ENCODE data around the gene FOXS1.

FOXS1 gene

DNA sequence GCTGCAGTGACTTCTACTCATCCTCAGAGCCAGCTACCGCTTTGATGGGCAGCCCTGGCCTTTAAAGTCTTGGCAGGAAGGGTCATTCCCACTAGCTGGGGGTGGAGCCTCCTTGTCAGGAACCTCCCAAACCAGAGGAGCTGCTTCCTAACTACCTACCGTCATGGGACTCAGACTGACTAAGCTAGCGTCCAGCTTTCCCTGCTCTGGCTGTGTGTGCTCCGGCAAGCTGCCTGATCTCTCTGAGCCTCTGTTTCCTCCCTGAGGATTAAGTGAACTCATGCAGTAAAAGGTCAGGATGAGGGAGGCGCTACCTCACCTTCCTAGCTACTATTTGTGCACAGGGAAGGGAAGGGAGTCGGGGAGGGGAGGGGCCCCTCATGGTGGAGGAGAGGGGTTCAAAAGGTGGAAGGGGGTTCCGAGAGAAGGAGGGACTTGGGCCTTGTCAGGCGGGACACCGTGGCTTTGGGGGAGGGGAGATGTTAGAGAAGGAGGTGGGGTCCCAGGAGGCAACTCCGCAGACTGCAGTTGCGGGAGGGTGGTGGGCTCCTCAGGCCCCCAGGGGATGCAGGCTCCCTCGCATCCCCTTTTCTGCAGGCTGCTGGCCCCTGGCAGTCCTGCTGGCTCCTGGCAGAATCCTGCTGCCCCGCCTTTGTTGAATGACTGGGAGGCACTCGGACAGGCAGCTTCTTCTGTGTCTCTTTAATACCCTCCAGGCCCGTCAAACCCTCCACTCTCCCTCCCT is 15.2 kb upstream of the FOXS1 start:
- no peak for DNase-seq

DNA sequence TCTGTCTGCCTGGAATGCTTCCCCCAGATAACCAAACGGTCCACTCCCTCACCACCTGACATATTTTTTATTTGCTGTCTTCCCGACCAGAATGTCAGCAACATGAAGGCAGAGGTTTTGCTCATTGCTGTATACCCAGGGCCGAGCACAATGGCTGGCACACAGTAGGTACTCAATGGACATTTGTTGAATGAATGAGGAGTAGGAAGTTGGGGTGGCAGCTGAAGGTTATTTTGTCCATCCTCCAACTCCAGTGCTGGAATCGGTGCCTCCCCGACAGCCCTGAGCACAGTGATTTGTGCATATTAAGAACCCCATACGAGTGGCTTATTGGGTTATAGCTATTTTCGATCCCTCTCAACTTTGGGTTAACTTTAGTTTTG is 14.6 kb upstream of the FOXS1 start:
- no peak for DNase-seq

DNA sequence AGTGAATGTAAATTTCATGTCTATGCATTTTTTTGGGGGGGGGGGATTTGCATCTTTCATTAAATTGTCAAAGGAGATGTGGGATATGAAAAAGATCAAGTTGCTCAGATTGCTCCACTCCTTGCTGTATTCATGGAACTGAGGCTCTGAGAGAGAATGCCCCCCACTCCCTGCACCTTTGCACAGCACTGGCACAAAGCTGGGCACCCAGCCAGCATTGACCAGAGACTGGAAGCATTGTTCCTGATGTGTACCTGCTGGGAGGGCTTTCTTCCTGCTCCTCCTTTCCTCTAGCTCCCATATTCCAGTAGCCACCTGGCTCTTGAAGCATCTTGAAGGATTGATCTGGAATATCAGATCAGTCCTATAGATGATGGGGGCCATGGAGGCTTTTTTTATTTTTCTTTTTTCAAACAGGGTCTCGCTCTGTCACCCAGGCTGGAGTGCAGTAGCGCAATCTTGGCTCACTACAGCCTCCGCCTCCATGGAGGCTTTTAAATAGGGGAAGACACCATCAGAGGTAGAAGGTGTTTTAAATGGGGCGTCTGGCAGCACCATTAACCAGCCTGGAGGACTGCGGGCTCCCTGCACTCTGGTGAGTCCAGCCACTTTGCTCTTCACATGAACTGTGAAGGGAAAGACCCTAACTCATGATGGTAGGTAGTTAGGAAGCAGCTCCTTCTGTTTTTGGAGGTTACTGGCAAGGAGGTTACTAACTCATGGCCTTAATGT is 14.0 kb upstream of the FOXS1 start:
- DNase-seq = no peak

DNA sequence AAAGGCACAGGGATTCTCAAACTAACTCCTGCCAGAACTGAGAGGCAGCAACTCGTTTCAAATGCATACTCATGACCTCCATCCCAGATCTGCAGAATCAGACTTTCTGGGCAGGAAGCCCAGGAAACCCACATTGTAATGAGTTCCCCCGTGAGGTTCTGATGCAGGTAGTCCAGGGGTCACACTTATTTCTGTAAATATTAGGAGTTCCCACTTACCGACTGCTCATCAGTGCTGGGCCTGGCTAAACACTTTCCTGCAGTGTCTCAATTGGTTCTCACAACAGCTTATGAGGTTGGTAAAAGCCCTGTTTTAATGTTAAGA is 13.3 kb upstream of the FOXS1 start:
- DNase-seq = no peak

DNA sequence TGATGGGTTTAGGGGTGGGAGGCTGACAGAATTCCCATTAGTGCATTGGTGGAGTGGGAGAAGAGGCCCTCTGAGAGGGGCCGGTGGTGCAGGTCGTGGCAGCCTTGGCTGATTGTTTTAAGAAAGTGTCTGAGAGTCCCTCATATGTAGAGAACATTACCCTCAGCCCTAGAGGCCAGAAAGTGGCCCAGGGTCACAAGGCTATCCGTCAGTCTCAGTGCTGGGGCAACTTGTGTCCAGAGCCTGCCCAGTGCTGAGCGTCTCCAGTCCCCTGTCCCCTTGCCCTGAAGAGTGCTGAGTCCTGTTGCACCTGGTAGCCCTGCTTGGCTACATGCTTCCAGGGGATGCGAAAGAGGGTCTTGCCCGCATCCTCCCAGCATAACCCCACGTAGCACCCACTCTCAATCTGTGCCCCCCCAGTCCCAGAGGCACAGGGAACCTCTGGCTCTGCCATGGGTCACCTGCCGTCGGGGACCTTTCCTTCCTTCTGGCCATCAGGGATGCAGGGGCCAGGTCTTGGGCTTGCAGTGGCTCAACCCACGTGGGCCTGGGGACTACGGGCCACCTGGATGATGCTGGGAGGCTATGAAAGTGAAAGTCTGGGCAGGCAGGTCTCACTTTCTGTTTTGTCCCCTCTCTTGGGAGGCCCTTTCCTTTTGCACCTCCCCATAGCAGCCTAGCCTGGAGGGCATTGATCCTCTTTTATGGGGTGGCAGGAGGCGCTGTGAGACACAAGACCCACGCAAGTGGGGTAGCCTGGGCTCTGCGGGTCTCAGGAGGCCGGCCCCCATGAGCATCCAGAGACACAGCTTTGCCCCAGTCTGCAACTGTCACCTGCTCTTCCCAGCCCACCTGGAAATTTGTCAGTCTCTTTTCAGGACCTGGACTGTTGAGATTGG is 12.7 kb upstream of the FOXS1 start:
- no peak for DNase-seq

DNA sequence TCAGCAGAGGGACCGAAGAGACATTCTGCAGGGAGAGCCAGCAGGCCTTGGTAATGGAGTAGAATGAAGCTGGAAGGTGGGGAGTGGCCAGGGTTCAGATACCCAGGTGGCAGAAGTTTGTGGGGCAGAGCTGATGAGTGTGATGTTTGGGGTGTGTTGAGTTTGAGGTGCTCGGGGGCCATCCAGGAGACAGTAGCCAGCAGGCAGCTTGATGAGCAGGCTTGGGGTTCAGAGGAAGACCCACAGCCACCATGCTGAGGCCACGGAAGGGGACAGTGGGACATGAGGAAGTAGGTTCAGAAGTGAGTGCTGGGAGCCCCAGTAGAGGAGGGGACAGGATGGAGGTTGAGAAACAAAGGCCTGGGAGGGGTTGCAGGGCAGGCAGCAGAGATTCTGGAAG is 11.1 kb upstream of the FOXS1 start:
- DNase-seq = no peak

DNA sequence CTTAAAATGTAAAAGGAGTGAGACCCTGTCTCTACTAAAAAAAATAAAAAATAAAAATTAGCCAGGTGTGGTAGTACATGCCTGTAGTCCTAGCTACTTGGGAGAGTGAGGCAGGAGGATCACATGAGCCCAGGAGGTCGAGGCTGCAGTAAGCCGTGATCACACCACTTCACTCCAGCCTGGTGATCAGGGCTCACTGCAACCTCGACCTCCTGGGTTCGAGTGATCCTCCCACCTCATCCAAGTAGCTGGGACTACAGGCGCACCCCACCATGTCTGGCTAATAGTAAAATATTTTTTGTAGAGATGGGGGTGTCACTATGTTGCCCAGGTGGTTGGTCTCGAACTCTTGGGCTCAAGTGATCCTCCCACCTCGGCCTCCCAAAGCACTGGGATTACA is 8.1 kb upstream of the FOXS1 start:
- no peak for DNase-seq

DNA sequence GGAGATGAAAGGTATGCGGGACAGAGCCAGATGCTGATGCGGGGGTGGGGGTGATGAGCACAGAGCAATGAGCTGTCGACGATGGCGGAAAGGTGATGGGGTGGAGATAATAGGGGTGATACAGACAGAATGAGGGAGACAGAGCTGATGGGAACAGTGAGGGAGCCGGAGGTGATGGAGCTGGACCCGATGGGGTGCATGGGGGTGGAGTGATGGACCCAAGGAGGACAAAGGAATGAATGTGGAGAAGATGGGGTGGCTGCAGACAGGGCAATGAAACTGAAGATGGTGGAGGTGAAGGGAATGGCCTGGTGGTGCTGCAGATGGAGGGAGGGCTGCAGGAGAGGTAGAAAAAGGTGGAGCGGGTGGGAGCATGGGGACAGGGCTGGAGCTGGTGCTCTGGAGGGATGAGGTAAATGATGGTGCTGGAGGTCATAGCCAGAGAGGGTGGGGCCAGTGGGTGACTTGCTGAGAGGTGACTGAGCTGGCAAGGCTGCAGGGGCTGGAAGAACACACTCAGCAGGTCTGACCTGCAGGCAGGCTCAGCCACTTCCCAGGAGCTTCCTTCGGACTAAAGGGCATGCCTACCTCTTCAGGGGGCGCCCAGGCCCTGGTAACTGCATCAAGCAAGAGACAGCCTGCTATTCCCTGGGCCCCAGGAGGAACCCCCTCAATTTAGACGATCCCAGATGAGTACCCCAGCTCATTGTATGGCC is 6.0 kb upstream of the FOXS1 start:
- DNase-seq = no peak

DNA sequence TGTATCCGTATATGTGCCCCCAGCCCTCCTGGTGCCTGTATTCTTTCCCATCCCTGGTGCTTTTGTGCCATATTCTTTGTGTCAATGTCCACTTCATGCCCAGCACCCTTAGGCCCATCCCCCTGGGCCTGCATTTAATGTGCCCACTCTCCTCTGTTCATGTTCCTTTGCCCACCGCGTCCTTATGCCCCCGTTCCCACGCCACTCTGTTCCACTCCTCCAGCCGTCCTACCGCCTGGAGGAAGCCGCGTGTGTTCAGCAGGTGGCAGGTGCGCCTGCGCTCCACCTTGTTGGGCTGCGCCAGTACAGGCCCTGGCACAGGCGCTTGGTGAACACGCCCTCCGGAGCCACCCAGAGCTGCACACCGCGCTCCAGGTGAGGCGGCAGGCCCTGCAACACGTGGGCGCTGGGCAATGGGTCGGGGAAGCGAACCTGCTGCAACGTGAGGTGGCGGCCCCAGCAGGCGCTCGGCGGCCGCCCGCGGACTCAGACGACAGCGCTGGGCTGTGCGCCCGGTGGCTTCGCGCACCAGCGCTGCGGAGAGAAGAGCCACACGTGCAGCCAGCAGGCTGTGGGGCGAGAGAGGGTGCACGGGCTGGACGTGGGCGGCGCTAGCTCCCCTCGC is 4.0 kb upstream of the FOXS1 start:
- DNase-seq = no peak

DNA sequence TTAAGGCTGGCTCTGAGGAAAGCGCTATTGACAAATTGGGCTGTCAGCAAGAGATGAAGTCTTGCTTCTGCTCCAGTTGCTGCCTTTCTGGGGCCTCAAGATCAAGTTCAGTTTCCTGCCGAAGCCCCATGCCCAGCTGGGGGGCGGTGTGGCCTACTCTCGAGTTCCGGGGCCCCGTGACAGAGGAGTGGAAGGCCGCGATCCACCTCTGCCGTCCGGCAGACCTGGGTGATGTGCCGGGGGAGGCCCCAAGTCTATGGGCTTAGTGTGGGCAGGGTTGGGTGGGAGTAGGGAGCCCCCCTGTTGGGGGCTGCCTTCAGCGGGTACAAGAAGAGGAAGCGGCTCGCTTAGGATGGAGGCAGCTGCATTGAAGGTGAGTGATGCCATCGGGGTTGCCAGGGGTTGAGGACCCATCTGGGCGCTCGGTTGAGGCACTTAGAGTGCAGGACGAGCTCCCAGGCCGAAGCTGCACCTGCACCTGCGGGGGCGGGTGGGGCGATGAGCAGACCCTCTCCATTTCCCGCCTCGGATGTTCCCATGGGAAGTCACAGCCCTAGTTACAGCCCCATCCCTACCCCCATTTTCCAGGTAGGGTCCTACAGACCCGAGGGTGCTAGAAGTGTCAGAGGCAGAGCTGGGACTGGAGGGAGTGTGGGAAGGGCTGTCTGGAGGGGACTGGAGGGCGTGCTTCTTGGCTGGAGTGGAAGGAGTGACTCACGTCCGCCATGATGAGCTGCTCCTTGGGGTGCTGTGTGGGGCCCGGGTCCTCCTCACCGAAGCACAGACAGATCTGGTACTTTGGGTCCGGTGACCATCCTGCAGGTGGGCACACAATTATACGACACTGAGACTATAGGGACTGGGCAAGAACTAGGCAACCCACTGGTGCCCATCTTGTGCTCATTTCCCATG is 2.9 kb upstream of the FOXS1 start:
- no peak for DNase-seq

DNA sequence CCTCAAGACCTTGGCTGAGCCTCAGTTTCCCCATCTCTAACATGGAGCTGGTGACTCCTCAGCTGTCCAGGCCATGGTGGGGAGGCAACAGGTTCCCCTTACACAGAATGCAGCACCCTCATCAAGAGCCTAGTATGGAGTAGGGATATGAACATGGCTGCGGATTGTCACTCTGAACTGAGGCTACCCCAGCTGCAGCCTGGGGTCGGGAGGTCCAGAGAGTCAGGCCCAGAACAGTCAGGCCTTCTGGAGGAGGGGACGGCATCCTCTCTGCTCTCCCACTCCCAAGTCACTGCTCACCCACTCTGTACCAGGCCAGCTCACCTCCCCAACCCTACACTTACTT is 1.4 kb upstream of the FOXS1 start:
- DNase-seq = no peak

DNA sequence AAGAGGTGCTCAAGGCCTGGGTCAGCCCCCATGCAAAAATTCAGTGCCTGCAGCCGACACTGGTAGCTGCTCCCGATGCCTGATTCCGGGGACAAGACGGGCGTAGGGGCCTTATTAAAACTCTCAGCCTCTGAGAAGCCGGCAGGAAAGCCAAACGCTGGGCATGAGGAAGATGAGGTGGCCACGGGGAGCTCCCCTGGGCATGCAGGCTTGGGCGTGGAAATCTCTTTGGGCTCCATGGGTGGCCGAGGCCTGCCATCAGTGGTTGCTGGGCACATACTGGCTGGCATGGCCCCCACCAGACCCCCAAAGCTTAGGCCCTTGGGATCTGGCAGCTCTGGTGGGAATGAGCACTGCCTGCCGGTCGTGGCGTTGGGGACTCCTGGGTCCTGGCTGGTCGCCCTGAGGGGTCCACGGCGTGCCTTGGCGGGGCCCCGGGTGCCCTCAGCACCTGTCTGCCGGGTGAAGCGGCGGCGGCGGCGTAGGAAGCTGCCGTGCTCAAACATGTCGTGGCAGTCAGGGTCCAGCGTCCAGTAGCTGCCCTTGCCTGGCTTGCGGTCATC is 586 bp downstream of the FOXS1 start:
- DNase-seq = no peak

DNA sequence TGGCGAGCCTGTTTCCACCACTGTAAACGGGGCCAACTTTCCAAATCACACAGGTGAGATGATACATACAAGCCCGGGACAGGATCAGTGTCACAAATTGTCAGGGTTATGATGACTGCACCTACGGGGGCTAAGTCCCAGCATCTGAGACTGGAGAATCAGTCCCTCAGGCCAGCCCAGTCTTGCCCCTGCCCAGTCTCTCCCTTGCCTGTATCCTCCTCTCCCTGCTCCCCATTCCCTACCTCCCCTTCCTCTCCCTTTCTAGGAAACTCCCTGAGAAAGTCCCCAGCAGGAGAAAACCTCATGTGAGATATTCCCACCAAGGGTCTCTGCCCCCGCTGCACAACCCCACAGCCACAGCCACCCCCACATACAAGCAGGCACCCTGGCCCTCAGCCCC is 1.5 kb downstream of the FOXS1 start:
- DNase-seq = no peak

DNA sequence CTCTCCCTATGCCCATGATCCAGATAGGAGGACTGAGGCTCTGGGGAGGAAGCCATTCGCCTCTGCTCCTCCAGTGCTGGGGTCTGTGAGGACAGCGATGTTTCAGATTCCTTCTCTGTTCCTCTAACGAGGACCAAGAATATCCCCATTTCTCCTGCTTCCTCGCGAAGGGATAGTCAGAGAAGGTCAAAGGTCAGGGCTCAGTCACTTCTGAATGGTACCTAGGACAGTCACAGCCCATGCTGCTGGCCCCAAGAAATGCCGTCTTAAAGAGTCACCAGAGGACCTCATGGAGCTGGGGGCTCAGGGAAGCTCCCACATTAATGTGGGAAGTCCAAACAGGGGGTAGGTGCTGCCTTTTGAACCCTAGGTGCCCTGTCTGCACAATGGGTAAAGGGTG is 2.1 kb downstream of the FOXS1 start:
- no peak for DNase-seq

DNA sequence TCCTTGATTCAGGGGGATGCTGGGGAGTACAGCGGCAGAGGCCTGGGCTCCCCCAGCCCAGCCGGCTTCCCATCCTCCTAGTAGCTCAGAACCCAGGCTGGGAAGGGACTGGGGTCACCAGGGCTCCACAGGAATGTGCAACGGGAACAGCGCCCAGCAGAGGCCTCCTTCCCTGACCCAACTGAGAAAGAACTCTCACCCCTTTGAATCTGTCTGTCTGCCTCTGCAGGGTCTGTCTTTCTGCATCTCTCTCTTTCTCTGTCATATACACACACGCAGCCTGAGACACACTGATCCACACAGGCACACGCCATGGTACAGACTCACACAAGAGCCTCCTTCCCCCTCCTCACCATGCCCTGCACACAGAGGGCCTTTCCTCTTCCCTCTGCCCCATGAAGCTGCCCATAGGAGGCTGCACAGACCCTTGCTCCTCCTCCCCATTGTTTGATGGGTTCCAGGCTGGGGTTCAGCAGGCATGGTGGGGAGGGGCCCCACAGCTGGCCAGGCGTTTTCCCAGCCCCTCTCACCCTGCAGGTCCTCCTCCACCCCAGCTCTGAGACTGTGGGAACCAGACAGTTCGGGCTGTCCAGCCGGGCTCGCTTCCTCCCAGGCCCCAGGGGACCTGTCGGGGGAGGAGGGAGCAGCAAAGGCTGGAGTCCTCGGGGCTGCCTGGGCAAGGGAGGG is 2.8 kb downstream of the FOXS1 start:
- no peak for DNase-seq

DNA sequence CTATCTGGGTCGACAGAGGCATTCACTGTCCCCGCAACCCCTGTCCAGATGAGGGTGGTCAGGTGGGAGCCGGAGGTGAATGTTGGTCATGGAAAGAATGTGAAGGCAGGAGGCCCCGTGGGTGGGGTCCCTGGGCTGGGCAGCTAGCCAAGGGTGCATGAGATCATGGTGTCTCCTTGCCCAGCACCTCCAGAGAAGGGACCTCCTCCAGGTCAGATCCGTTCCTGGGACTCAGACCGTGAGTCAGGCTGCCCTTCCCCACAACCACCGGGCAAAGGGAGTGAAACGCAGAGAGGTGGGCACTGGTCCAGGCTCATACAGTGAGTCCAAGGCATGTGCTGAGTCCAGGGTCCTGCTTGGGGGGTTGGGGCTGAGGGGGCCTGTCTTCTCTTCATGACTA is 3.5 kb downstream of the FOXS1 start:
- no peak for DNase-seq

DNA sequence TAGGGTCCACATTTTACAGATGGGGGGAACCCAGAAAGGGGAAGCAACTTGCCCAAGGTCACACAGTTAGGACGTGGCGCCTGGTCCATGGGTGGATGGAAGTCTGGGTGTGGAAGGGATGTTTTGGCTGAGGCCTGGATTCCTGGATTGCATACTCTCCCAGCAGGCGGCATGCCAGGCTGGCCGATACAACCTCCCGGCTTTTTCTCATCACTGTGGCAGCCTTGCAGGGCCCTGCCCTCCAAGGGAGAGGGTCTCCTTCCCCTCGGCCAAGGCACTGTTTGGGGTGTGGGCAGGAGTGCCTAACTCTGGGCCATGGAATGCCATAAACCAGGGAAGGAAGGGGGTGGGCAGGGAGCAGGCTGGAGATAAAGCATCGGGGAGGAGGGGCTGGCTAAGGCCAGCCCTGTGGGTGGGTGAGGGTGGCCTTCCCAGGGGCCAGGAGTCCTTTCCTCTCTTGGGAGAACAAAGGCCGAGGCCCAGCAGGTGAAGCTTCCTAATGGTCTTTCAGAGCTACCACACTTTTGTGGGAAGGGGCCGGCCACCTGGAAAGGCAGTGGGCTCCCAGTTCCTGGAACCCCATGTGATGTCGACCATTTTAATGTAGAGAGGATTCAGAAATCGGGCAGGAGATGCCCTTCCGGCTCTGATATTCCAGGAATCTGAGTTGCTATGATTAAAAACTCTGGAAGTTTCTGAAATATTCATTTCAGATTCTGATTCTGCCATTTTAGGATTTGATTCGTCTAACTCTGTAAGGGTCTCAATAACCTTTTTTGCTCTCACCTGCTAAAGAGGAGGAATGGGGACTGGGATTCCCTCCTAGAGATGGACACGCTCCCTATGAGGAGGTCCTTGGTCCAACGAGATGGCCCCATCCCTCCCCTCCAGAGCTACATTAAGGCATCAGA is 4.2 kb downstream of the FOXS1 start:
- DNase-seq = no peak

DNA sequence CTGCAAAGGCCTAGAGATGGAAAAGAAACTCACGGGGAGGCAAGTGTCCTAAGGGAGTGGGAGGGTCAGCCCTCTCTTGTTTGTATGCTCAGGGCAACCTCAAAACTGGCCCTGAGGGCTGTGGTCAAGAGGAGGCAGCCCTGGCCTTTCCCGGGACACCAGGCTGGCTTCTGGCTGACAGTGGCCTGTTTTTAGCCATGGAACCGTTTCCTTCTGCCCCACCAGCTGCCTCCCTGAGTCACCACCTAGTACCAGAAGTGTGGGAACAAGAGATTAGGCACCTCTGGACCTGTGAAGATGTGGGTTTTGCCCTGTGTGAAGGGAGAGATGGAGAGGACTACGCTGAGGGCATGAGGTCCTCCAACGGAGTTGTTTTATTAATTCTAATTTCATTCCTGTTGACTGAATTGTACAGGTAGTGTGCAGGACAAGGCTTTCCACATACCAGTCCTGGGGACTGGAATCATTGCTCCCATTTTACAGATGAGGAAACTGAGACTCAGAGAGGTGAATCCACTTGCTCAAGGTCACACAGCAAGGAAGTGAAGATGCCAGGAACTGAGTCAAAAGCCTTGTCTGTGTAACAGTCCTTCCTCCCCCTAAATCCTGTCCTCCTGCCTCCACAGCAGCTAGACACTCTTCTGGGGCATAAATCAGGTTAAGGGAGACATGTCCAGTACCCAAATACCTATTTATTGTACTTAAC is 5.5 kb downstream of the FOXS1 start:
- no peak for DNase-seq
